Measurements from ENCODE around the gene IL5.
"Not testable (repeated sequence)": the region's sequence is repeated elsewhere in the genome, so short reads cannot be mapped to it uniquely, and the experiment has no call there.

The IL5 gene

GRCh38 chr5:132543472-132544201 is at the start of gene IL5:
TSS of gene IL5 (minus strand) at chr5:132543522. CDS start at chr5:132543478, 44 bp downstream.
- DNase-seq: no peak

GRCh38 chr5:132592521-132592920 is 49.2 kb upstream of the IL5 start:
- no peak for DNase-seq

GRCh38 chr5:132591145-132591544 is 47.8 kb upstream of the IL5 start:
- no peak for DNase-seq

GRCh38 chr5:132589467-132589866 is 46.1 kb upstream of the IL5 start:
- DNase-seq: no peak

GRCh38 chr5:132586063-132586462 is 42.7 kb upstream of the IL5 start:
- no peak for DNase-seq

- DNase-seq: not testable (repeated sequence)
These were observed 41.2 kb upstream of the IL5 start for GRCh38 chr5:132584560-132584959.

- DNase-seq: no peak
These were observed 32.8 kb upstream of the IL5 start for GRCh38 chr5:132576123-132576522.

GRCh38 chr5:132566657-132567056 is 23.3 kb upstream of the IL5 start:
- no peak for DNase-seq

GRCh38 chr5:132564555-132564954 is 21.2 kb upstream of the IL5 start:
- DNase-seq: not testable (repeated sequence)

GRCh38 chr5:132561601-132562000 is 18.3 kb upstream of the IL5 start:
- no peak for DNase-seq

GRCh38 chr5:132559383-132560060 is 16.2 kb upstream of the IL5 start:
- no peak for DNase-seq

- no peak for DNase-seq
These were observed 14.3 kb upstream of the IL5 start for GRCh38 chr5:132557478-132558172.

- peak; percentile 76 for DNase-seq
These were observed 13.6 kb upstream of the IL5 start, which contains the start of gene RAD50 for GRCh38 chr5:132556763-132557477. TSS of gene RAD50 (plus strand) at chr5:132556977. CDS start at chr5:132557325, 348 bp downstream.

- no peak for DNase-seq
These were observed 12.9 kb upstream of the IL5 start for GRCh38 chr5:132556153-132556762.

GRCh38 chr5:132549576-132549975 is 6.3 kb upstream of the IL5 start:
- no peak for DNase-seq

GRCh38 chr5:132548834-132549233 is 5.5 kb upstream of the IL5 start:
- DNase-seq: not testable (repeated sequence)

GRCh38 chr5:132547269-132547668 is 3.9 kb upstream of the IL5 start:
- no peak for DNase-seq

GRCh38 chr5:132546108-132546507 is 2.8 kb upstream of the IL5 start:
- DNase-seq: no peak

- DNase-seq: no peak
These were observed 2.6 kb downstream of the IL5 start for GRCh38 chr5:132540764-132541163.

- DNase-seq: no peak
These were observed 3.2 kb downstream of the IL5 start for GRCh38 chr5:132540149-132540548.

- no peak for DNase-seq
These were observed 3.6 kb downstream of the IL5 start for GRCh38 chr5:132539716-132540115.

GRCh38 chr5:132530946-132531345 is 12.4 kb downstream of the IL5 start:
- DNase-seq: no peak
